ENCODE results near the gene TTYH1.
"Not testable (repeated sequence)": the region's sequence is repeated elsewhere in the genome, so short reads cannot be mapped to it uniquely, and the experiment has no call there.

TTYH1 gene

GRCh38 chr19:54415208-54415900 is at the start of gene TTYH1:
TSS of gene TTYH1 (plus strand) at chr19:54415464. CDS start at chr19:54415553, 89 bp downstream.
- peak in 1 of 2 experiments; percentile 50 for DNase-seq

- not testable (repeated sequence) for DNase-seq
Measured at GRCh38 chr19:54365798-54366197, 49.5 kb upstream of the TTYH1 start.

DNA sequence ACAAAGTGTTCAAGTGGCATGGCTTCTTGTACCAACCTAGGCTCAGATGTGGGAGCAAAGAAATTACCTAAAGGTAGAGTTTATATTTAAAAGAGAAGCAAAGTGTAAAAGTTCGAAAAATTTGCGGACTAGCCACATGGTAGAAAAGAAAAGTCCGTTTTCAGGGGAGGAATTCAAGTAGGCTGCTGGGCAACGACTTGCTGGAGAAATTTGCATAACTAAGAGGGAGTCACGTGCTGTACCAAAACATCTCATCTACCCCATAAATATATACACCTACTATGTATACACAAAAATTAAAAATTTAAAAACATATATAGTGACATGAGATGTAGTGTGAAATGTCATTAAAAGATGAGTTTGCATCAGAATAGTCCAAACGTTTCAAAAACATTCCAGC is 48.5 kb upstream of the TTYH1 start:
- no peak for DNase-seq

GRCh38 chr19:54369082-54369687 is 46.1 kb upstream of the TTYH1 start:
- DNase-seq: no peak

DNA sequence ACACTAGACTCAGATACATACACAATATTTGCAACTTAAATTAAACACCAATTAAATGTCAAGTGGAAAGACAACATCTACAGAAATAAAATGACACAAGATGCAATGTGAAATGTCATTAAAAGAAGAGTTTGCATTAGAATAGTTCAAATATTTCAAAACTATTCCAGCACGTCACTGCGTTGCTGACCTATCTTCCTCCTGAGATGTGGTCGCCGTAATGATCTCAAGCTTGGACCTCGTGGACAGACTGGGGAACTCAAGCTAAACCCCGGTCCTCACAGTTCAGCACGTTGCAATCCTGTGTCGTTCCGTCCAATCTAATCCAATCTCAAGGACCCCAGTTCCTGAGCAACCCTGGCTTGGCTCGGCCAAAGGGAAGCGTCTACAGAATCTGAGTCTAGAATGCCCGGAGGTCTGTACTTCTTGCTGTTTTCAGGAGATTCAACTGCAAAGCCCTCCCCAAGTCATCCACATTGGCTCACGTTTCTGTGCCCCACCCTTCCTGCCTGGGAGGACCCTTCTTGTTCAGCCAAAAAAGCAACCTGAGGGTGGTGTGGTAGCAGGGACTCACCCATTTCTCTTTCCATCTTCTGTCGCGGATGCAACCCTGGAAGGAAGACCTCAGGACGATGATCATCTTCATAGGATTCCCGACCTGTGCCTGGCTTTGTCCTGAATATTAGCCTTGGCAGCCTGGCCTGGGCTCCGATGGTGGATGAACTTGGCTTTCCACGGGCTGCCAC is 45.4 kb upstream of the TTYH1 start:
- DNase-seq: not testable (repeated sequence)

DNA sequence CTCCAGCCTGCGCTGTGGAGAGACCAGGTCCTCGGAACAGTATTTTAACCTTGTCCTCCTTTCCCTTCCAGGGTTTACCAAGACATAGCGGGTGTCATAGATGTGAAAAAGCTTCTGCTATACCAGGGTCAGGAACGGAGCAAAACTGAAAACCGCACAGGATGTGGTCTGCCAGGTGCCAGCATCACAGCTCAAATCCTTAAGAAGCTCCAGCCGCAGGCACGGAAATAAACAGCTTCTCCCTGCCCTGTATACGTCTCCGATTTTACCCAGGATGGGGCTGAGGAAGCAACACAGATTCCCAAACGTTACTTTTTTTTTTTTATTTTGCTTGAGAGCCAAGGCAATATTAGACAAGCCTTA is 44.8 kb upstream of the TTYH1 start:
- peak in 1 of 2 experiments; percentile 47 for DNase-seq

DNA sequence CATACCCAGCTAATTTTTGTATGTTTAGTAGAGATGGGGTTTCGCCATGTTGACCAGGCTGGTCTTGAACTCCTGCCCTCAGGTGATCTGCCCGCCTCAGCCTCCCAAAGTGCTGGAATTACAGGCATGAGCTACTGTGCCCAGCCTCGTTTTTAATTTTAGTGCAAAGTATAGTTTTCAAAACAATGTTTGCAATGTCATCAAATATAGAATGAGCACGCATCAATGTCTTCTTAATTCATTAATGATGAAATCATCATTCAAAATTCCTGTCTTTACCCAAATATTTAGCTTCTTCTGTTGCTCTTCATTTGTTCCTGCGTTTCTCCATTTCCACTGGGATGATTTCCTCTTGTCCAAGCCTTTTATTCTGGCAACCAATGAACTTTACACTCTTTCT is 43.8 kb upstream of the TTYH1 start:
- not testable (repeated sequence) for DNase-seq

DNA sequence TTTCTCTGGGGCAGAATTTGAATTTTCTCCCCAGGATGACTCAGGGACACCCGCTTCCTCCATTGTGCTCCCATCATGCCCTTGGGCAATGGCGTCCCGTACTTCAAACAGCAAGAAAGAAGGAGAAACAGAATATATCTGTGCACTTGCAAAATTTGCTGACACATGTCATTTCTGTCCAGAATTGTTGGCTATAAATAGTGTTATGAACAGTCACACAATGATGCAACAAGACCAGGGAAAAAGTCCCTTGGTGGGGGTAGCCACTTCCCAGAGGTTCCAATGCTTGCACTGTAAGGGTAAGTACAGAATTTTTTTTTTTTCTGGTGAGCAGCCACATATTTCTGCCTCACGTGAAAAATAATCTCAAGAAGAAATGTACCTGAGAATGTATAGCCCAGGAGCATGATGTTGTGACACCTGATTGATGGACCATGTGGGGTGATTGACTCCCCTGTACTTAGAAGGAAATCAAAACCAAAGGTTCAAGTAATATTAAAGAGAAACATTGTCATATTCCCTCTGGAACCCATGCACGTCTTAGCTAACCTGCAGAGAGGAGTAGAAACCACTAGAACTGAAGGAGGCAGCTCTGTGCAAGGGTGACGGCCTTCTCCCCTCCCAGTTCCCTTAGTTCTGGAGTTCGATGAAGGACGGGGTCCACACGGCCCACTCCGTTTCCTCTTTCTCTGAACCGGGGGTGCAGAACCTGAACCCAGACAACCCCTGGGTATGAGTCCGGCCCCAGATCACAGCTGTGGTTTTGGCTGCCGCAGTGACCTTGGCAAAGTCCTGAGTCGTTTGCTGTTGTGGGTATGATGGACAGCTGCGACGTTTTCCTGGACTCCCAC is 41.3 kb upstream of the TTYH1 start:
- DNase-seq: no peak

- DNase-seq: not testable (repeated sequence)
Measured at GRCh38 chr19:54375181-54375938, 39.9 kb upstream of the TTYH1 start.

- DNase-seq: no peak
Measured at GRCh38 chr19:54376610-54377285, 38.5 kb upstream of the TTYH1 start.

DNA sequence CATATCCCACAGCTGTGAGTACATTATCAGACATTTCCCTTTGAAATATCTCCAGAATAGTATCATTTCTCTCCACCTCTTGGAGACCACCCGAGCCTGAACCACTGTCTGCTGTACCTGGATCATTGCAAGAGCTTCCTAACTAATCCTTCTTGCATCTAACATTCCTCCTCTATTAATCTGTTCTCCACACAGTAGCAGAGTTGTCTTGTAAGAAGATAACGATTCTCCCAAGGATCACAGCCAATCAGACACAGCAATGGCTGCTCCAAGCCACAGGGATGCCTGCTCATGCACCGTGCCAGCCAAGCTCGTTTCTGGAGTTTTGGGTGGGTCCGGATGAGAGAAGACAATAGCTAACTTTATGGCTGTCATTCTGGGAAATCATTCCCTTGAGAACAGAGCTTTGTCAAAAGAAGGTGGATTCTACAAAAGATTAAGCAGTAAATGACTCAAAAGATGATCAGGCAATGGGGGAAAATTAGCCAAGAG is 36.0 kb upstream of the TTYH1 start:
- no peak for DNase-seq

- no peak for DNase-seq
Measured at GRCh38 chr19:54380897-54381296, 34.4 kb upstream of the TTYH1 start.

- DNase-seq: not testable (repeated sequence)
Measured at GRCh38 chr19:54382041-54382440, 33.2 kb upstream of the TTYH1 start.

DNA sequence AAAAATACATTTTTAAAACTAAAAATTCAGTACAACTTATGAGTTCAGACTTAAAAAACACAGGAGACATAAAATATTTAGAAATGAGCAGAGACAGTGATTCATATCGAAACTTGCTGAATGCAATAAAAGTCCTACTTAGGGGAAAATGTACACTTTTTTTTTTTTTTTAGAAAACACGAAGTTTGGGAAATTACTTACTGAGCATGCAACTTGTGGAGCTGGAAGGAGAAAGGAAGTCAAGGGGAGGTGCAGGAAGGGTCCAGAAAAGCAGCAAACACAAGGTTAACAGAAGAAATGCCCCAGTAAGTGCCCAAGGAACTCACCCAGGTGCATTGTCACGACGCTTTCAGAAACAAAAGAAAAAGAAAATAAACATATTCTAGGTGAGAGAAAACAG is 31.9 kb upstream of the TTYH1 start:
- no peak for DNase-seq

- peak; percentile 28 to 29 for DNase-seq
Measured at GRCh38 chr19:54387991-54388801, 27.1 kb upstream of the TTYH1 start.

GRCh38 chr19:54388802-54389139 is 26.5 kb upstream of the TTYH1 start:
- no peak for DNase-seq

DNA sequence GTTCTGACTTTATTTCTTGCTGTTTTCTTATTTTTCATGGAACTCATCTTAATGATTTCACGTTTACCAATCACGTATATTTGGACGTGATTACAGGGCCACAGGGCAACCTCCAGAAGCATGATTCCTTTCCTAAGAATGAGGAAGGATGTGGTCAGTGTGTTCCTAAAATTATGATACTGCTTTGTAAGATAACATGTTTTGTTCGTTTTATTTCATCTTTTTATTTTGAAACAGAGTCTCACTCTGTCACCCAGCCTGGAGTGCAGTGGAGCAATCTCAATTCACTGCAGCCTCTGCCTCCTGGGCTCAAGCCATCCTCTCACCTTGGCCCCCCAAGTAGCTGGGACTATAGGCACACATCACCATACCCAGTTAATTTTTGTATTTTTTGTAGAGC is 25.7 kb upstream of the TTYH1 start:
- DNase-seq: no peak

DNA sequence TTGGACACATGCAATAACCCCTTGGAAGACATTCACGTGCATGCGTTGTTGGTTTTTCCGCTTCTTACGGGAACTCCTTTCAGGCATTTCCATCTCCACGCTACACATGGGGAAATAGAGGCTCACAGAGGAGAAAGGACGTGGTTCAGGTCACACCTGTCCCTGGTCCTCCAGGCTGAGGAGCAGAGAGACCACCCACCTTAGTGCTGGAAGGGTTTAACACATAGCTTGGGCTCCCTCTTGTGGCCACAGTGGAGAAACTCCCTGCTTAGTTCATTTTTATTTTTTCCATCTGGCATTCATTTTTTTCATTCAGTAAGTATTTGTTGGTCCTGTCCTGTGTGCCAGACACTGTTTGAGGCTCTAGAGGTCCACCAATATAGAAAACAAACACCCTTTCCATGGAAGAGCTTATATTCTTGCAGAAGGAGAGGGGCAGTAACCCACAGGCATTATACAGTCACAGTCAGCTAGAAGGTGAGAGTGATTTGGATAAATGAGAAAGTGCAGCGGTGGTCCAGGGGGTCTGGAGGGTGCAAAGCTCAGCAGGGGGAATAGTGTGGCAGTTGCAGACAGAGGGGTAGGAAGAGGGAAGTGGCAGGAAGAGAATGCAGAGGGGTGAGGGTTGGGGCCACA is 24.2 kb upstream of the TTYH1 start:
- DNase-seq: peak; percentile 46 to 59

GRCh38 chr19:54391589-54392061 is 23.6 kb upstream of the TTYH1 start:
- DNase-seq: no peak

GRCh38 chr19:54392105-54392504 is 23.2 kb upstream of the TTYH1 start:
- DNase-seq: no peak
